Mesendoderm (in vitro differentiated cells): ENCODE data around the gene NCR2.

ENCODE experiments used
- DNase-seq: peaks from one replicate; pipeline ENCODE4 v3.0.0; 2013
- H2AK5ac ChIP-seq: 2 replicates; pipeline ENCODE4 v1.6.1; 2013; ENCODE audit warnings: low read length, inconsistent platforms
- H2BK120ac ChIP-seq: 2 replicates; pipeline ENCODE4 v1.6.1; 2013; ENCODE audit warnings: low read depth, mild to moderate bottlenecking, low read length, moderate library complexity, mixed read lengths
- H2BK15ac ChIP-seq: replicated peaks from 2 replicates; pipeline ENCODE4 v1.6.1; 2013; ENCODE audit warnings: low read depth, mild to moderate bottlenecking, moderate library complexity
- H2BK5ac ChIP-seq: 2 replicates; pipeline ENCODE4 v1.6.1; 2013; ENCODE audit warnings: low read length, inconsistent platforms
- H3K18ac ChIP-seq: 2 replicates; pipeline ENCODE4 v1.6.1; 2013; ENCODE audit warnings: mild to moderate bottlenecking, low read length, mixed read lengths
- H3K23ac ChIP-seq: one replicate; pipeline ENCODE4 v1.6.1; 2013; ENCODE audit warnings: low read length
- H3K27ac ChIP-seq: 2 replicates; pipeline ENCODE4 v1.5.1; 2013; ENCODE audit warnings: low read depth, mild to moderate bottlenecking, inconsistent platforms, low read length, moderate library complexity
- H3K27me3 ChIP-seq: 2 replicates; pipeline ENCODE4 v1.6.1; 2013; ENCODE audit warnings: low read length, control low read depth, mild to moderate bottlenecking, inconsistent platforms; ENCODE audit not compliant: insufficient read depth, poor library complexity
- H3K36me3 ChIP-seq: 2 replicates; pipeline ENCODE4 v1.6.1; 2013; ENCODE audit warnings: low read length, inconsistent platforms; ENCODE audit not compliant: control insufficient read depth, insufficient read depth
- H3K4ac ChIP-seq: one replicate; pipeline ENCODE4 v1.6.1; 2013; ENCODE audit warnings: low read depth, mild to moderate bottlenecking, low read length, moderate library complexity
- H3K4me1 ChIP-seq: 2 replicates; pipeline ENCODE4 v1.6.1; 2013; ENCODE audit warnings: low read depth, low read length, inconsistent platforms; ENCODE audit not compliant: control insufficient read depth
- H3K4me2 ChIP-seq: 2 replicates; pipeline ENCODE4 v1.6.1; 2013; ENCODE audit warnings: low read length
- H3K4me3 ChIP-seq: 2 replicates; pipeline ENCODE4 v1.5.1; 2013; ENCODE audit warnings: mild to moderate bottlenecking, low read length
- H3K56ac ChIP-seq: one replicate; pipeline ENCODE4 v1.6.1; 2013; ENCODE audit warnings: low read length
- H3K79me1 ChIP-seq: 2 replicates; pipeline ENCODE4 v1.6.1; 2013; ENCODE audit warnings: low read length, inconsistent platforms
- H3K79me2 ChIP-seq: 2 replicates; pipeline ENCODE4 v1.6.1; 2013; ENCODE audit warnings: mild to moderate bottlenecking, low read length; ENCODE audit not compliant: control insufficient read depth, insufficient read depth
- H3K9ac ChIP-seq: 2 replicates; pipeline ENCODE4 v1.6.1; 2013; ENCODE audit warnings: low read length, inconsistent platforms
- H4K5ac ChIP-seq: one replicate; pipeline ENCODE4 v1.6.1; 2013; ENCODE audit warnings: low read length
- H4K8ac ChIP-seq: one replicate; pipeline ENCODE4 v1.6.1; 2013; ENCODE audit warnings: low read depth, mild to moderate bottlenecking, control low read depth, low read length, moderate library complexity
- WGBS: extraction: QIAGEN DNeasy Blood & Tissue Kit; methylation state at CpG from one replicate; pipeline ENCODE4 v1.1.7; 2013; ENCODE audit warnings: low lambda C conversion rate, missing lambda C conversion rate; ENCODE audit not compliant: insufficient coverage; ENCODE audit errors: extremely low coverage; 5-methylcytosine and 5-hydroxymethylcytosine counted together

NCR2 gene

DNA sequence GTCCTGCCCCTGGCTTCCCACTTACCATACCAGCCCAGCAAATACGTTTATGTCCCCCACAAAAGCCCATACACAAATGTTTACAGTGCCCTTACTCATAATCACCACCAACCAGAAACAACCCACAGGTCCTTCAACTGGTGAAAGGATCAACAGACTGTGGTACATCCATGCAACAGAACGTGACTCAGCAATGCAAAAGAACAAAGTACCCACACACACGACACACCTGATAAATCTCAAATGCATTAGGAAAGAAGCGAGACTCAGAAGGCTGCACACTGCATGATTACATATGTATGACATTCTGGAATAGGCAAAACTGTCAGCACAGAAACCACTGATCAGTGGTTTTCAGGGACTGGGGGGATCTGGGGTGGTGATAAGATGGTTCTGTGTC, 20.5 kb downstream of the NCR2 start:
- Histone ChIP-seq H2BK120ac (no peak overlapping the region), H2BK15ac (no peak overlapping the region), H3K4me2 (no peak overlapping the region), H3K4me3 (no peak overlapping the region), H3K9ac (no peak overlapping the region), H3K18ac (no peak overlapping the region), H3K79me1 (no peaks in the 10 kb centered on the region), H3K56ac (no peak overlapping the region), H3K4ac (no peak overlapping the region), H3K27ac (no peak overlapping the region), H3K36me3 (no peaks in the 10 kb centered on the region), H4K8ac (no peak overlapping the region), H2BK5ac (no peak overlapping the region), H3K23ac (no peak overlapping the region), H3K4me1 (no peaks in the 10 kb centered on the region), H4K5ac (no peak overlapping the region), H2AK5ac (no peak overlapping the region), H3K27me3 (no peaks in the 10 kb centered on the region), H3K79me2 (no peaks in the 10 kb centered on the region)
- WGBS = no CpG with 5 or more reads among the region's 4 CpGs
- no peak for DNase-seq

DNA sequence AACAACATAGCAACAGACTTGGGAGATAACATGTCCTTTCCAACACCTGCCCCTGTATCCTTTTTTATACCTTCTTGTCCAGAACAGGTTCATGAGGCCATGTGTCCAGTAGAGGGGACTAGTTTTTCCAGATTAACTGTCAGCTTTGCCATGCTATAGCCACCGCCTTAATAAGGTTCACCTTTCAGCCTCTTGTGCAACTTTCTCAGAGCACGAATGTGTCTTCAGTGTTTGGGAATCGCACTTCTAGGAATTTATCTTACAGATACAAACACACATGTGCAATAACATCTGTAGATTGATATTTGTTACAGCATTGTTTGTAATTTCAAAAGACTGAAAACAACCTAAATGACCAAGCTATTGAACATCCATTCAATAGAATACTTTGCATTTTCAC, 21.4 kb downstream of the NCR2 start:
- Histone ChIP-seq H3K79me2 (no peaks in the 10 kb centered on the region), H3K27ac (no peak overlapping the region), H3K23ac (no peak overlapping the region), H3K36me3 (no peaks in the 10 kb centered on the region), H4K8ac (no peak overlapping the region), H2BK5ac (no peak overlapping the region), H2BK120ac (no peak overlapping the region), H3K9ac (no peak overlapping the region), H2AK5ac (no peak overlapping the region), H3K4me2 (no peak overlapping the region), H3K56ac (no peak overlapping the region), H3K79me1 (no peaks in the 10 kb centered on the region), H2BK15ac (no peak overlapping the region), H4K5ac (no peak overlapping the region), H3K27me3 (no peaks in the 10 kb centered on the region), H3K18ac (no peak overlapping the region), H3K4ac (no peak overlapping the region), H3K4me1 (no peaks in the 10 kb centered on the region), H3K4me3 (no peak overlapping the region)
- no CpG with 5 or more reads among the region's 3 CpGs for WGBS
- no peak for DNase-seq

DNA sequence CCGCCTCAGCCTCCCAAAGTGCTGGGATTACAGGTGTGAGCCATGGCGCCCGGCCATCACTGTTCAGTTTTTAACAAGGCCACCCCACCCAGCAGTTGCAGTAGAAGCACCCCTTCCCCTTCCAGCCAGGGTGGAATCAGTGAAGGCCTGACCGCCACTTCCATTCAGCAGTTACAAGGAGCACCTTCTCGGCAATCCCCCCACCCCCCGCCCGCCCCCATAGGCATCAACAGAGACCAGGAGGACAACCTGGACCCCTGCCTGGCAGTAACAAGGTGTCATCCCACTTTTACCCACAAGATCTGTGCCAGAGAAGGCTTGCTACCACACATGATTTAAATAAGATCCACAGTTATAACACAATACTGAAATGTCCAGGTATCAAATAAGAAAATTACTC, 23.1 kb downstream of the NCR2 start:
- Histone ChIP-seq H2BK5ac (no peak overlapping the region), H3K4me1 (no peaks in the 10 kb centered on the region), H2BK120ac (no peak overlapping the region), H2BK15ac (no peak overlapping the region), H3K56ac (no peak overlapping the region), H3K27me3 (no peaks in the 10 kb centered on the region), H3K4ac (no peak overlapping the region), H3K9ac (no peak overlapping the region), H4K5ac (no peak overlapping the region), H3K79me2 (no peaks in the 10 kb centered on the region), H3K27ac (no peak overlapping the region), H2AK5ac (no peak overlapping the region), H3K18ac (no peak overlapping the region), H3K4me2 (no peak overlapping the region), H4K8ac (no peak overlapping the region), H3K23ac (no peak overlapping the region), H3K4me3 (no peak overlapping the region), H3K36me3 (no peaks in the 10 kb centered on the region), H3K79me1 (no peaks in the 10 kb centered on the region)
- WGBS = no CpG with 5 or more reads among the region's 7 CpGs
- DNase-seq = no peak

DNA sequence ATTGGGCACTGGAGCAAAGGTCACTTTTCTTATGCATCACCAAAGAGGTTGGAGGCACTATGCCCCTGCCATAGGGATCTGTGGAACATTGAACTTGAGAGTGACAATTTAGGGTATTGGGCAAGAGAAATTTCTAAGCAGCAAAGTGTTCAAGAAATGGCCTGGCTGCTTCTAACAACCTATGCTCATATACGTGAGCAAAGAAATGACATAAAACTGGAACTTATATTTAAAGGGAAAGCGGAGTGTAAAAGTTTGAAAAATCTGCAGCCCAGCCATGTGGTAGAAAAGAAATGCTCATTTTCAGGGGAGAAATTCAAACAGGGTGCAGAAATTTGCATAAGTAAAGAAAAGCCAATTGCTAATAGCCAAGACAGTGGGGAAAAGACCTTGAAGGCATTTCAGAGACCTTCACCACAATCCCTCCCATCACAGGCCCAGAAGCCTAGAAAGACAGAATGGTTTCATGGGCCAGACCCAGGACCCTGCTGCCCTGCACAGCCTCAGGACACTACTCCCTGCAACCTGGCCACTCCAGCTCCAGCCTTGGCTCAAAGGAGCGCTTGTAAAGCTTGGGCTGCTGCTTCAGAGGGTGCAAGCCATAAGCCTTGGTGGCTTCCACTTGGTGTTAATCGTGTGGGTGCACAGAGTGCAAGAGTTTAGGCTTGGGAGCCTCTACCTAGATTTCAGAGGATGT, 24.4 kb downstream of the NCR2 start:
- H3K4me3 ChIP-seq = no peak overlapping the region
- no peak overlapping the region for H3K56ac ChIP-seq
- no peak overlapping the region for H3K4ac ChIP-seq
- no CpG with 5 or more reads among the region's 4 CpGs for WGBS
- no peaks in the 10 kb centered on the region for H3K36me3 ChIP-seq
- no peak overlapping the region for H3K9ac ChIP-seq
- H2AK5ac ChIP-seq = no peak overlapping the region
- no peaks in the 10 kb centered on the region for H3K27me3 ChIP-seq
- H3K4me1 ChIP-seq = no peaks in the 10 kb centered on the region
- H2BK15ac ChIP-seq = no peak overlapping the region
- H4K5ac ChIP-seq = no peak overlapping the region
- no peak overlapping the region for H4K8ac ChIP-seq
- H3K79me2 ChIP-seq = no peaks in the 10 kb centered on the region
- no peak for DNase-seq
- H3K27ac ChIP-seq = no peak overlapping the region
- H2BK120ac ChIP-seq = no peak overlapping the region
- no peak overlapping the region for H3K18ac ChIP-seq
- no peak overlapping the region for H2BK5ac ChIP-seq
- no peaks in the 10 kb centered on the region for H3K79me1 ChIP-seq
- no peak overlapping the region for H3K4me2 ChIP-seq
- H3K23ac ChIP-seq = no peak overlapping the region

DNA sequence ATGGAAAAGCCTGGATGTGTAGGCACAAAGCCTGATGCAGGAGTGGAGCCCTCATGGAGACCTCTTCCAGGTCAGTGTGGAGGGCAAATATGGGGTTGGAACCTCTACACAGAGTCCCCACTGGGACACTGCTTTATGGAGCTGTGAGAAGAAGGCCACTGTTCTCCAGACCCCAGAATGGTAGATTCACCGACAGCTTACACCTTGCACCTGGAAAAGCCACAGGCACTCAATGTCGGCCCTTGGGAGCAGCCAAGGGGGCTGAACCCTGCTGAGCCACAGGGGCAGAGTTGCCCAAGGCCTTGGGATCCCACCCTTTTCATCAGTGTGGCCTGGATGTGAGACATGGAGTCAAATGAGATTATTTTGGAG, 24.9 kb downstream of the NCR2 start:
- Histone ChIP-seq H2AK5ac (no peak overlapping the region), H2BK15ac (no peak overlapping the region), H3K18ac (no peak overlapping the region), H4K5ac (no peak overlapping the region), H3K79me1 (no peaks in the 10 kb centered on the region), H3K4me1 (no peaks in the 10 kb centered on the region), H2BK5ac (no peak overlapping the region), H3K23ac (no peak overlapping the region), H3K56ac (no peak overlapping the region), H3K79me2 (no peaks in the 10 kb centered on the region), H2BK120ac (no peak overlapping the region), H3K4me2 (no peak overlapping the region), H3K36me3 (no peaks in the 10 kb centered on the region), H3K27ac (no peak overlapping the region), H3K4me3 (no peak overlapping the region), H3K27me3 (no peaks in the 10 kb centered on the region), H3K9ac (no peak overlapping the region), H3K4ac (no peak overlapping the region), H4K8ac (no peak overlapping the region)
- no CpG with 5 or more reads among the region's 2 CpGs for WGBS
- DNase-seq = no peak

DNA sequence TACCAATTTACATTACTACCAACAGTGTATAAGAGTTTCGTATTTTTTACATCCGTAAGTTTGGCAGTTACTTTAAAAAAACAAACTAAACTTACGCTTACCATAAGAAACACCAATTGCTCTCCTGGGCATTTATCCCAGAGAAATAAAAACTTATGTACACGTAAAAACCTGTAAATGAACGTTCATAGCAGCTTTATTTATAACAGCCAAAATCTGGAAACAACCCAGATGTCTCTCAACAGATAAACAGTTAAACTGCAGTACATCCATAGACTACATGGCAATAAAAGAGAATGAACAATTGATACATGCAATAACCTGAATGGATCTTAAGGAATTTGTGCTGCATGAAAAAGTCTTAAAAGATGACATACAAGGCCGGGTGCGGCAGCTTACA, 30.7 kb downstream of the NCR2 start:
- H3K23ac ChIP-seq = no peak overlapping the region
- H3K4ac ChIP-seq = no peak overlapping the region
- H4K5ac ChIP-seq = no peak overlapping the region
- H3K27me3 ChIP-seq = no peaks in the 10 kb centered on the region
- no peak overlapping the region for H3K56ac ChIP-seq
- H3K18ac ChIP-seq = no peak overlapping the region
- no peak overlapping the region for H3K4me3 ChIP-seq
- no peaks in the 10 kb centered on the region for H3K79me1 ChIP-seq
- no peaks in the 10 kb centered on the region for H3K79me2 ChIP-seq
- H2BK15ac ChIP-seq = no peak overlapping the region
- WGBS = 100% methylated on average over 1 of the region's 7 CpGs
- H3K27ac ChIP-seq = no peak overlapping the region
- H3K4me1 ChIP-seq = no peaks in the 10 kb centered on the region
- H3K36me3 ChIP-seq = no peaks in the 10 kb centered on the region
- H2BK120ac ChIP-seq = no peak overlapping the region
- no peak overlapping the region for H2BK5ac ChIP-seq
- no peak overlapping the region for H4K8ac ChIP-seq
- DNase-seq = no peak
- H3K4me2 ChIP-seq = no peak overlapping the region
- H3K9ac ChIP-seq = no peak overlapping the region
- H2AK5ac ChIP-seq = no peak overlapping the region
